Type B pancreatic cell (in vitro differentiated cells): Measurements from ENCODE around the gene DPH1. TPM values are rescaled to one million over a fixed set of nuclear protein-coding genes. Genes with fewer than 3 reads are reported as not detected.
A peak's percentile ranks its signal among the peaks of the same experiment; 100 is the strongest.
"Not testable (repeated sequence)": the region's sequence is repeated elsewhere in the genome, so short reads cannot be mapped to it uniquely, and the experiment has no call there.

Source experiments
- DNase-seq: peaks from one replicate; pipeline ENCODE4 v3.0.0; 2021; ENCODE audit warnings: mixed read lengths; ENCODE audit not compliant: unreplicated experiment; ENCODE audit errors: extremely low spot score
- H3K27ac Mint-ChIP-seq: 2 replicates; pipeline ENCODE4 v1.8.0; 2021; ENCODE audit warnings: mild to moderate bottlenecking, mixed read lengths
- H3K27me3 Mint-ChIP-seq: 2 replicates; pipeline ENCODE4 v1.8.0; 2021; ENCODE audit warnings: mixed read lengths
- H3K36me3 Mint-ChIP-seq: 2 replicates; pipeline ENCODE4 v1.8.0; 2021; ENCODE audit warnings: mixed read lengths
- H3K4me1 Mint-ChIP-seq: one replicate; pipeline ENCODE4 v1.8.0; 2021; ENCODE audit warnings: mixed read lengths; ENCODE audit not compliant: unreplicated experiment
- H3K4me3 Mint-ChIP-seq: 2 replicates; pipeline ENCODE4 v1.8.0; 2021; ENCODE audit warnings: mild to moderate bottlenecking, mixed read lengths
- H3K9me3 Mint-ChIP-seq: 2 replicates; pipeline ENCODE4 v1.8.0; 2021; ENCODE audit warnings: mixed read lengths
- CTCF ChIP-seq: fragments of 200-600 bp; sonication (generic); conservative IDR thresholded peaks from 2 replicates; pipeline ENCODE4 v1.5.0; 2021; ENCODE audit warnings: antibody characterized with exemption, mild to moderate bottlenecking
- long read RNA-seq: library from polyadenylated mRNA; unstranded; transcript quantifications from one replicate; pipeline ENCODE4 v2.0.0, GENCODE V29; 2020
- total RNA-seq: library from RNA; stranded (reverse); gene quantifications from 2 replicates; pipeline ENCODE4 v1.2.1, GENCODE V29; 2021; ENCODE audit warnings: low replicate concordance

The DPH1 gene
- 41.5 and 57.1 TPM in 2 replicates for total RNA-seq
- long read RNA-seq, partial matches to known transcripts: 0 of 6 reads
- long read RNA-seq, other reads (novel, unspliced or antisense): 2 of 6 reads

- TF ChIP-seq CTCF: no peak
- Mint-ChIP-seq H3K9me3 (peaks cover 4% of the 10 kb centered on the region), H3K4me3 (peak within 1 kb of the TSS; percentile 98), H3K27ac (peak within 1 kb of the TSS; percentile 90), H3K4me1 (peaks cover 19% of the 10 kb centered on the region), H3K36me3 (no peaks in the 10 kb centered on the region), H3K27me3 (peaks cover 40% of the 10 kb centered on the region)
- peak; percentile 90 for DNase-seq
Observed at GRCh38 chr17:2029911-2030778, at the start of gene DPH1. DPH1 (plus strand) TSS chr17:2030153; CDS start chr17:2030170, 17 bp downstream.

- H3K27me3 Mint-ChIP-seq: peaks cover 8% of the 10 kb centered on the region
- no peaks in the 10 kb centered on the region for H3K9me3 Mint-ChIP-seq
- TF ChIP-seq CTCF: no peak
- no peak overlapping the region for H3K27ac Mint-ChIP-seq
- peaks cover 7% of the 10 kb centered on the region for H3K4me1 Mint-ChIP-seq
- no peaks in the 10 kb centered on the region for H3K36me3 Mint-ChIP-seq
- H3K4me3 Mint-ChIP-seq: no peak overlapping the region
- DNase-seq: no peak
Observed at GRCh38 chr17:1980665-1981250, 49.2 kb upstream of the DPH1 start.

- not testable (repeated sequence) for H3K36me3 Mint-ChIP-seq, H3K4me1 Mint-ChIP-seq, H3K4me3 Mint-ChIP-seq, H3K9me3 Mint-ChIP-seq, H3K27ac Mint-ChIP-seq, DNase-seq, H3K27me3 Mint-ChIP-seq
Observed at GRCh38 chr17:1982793-1983366, 47.1 kb upstream of the DPH1 start.

- no peaks in the 10 kb centered on the region for H3K4me1 Mint-ChIP-seq
- no peak overlapping the region for H3K27ac Mint-ChIP-seq
- H3K27me3 Mint-ChIP-seq: peaks cover 2% of the 10 kb centered on the region
- TF ChIP-seq CTCF: no peak
- H3K4me3 Mint-ChIP-seq: no peak overlapping the region
- no peak for DNase-seq
- H3K36me3 Mint-ChIP-seq: no peaks in the 10 kb centered on the region
- H3K9me3 Mint-ChIP-seq: no peaks in the 10 kb centered on the region
Observed at GRCh38 chr17:1985093-1985492, 44.9 kb upstream of the DPH1 start.

GRCh38 chr17:1985686-1986085 lies 44.3 kb upstream of the DPH1 start:
- DNase-seq: no peak
- no peak for TF ChIP-seq CTCF
- H3K27ac Mint-ChIP-seq: no peak overlapping the region
- peaks cover under 1% of the 10 kb centered on the region for H3K4me1 Mint-ChIP-seq
- peaks cover 2% of the 10 kb centered on the region for H3K27me3 Mint-ChIP-seq
- H3K4me3 Mint-ChIP-seq: no peak overlapping the region
- no peaks in the 10 kb centered on the region for H3K36me3 Mint-ChIP-seq
- H3K9me3 Mint-ChIP-seq: no peaks in the 10 kb centered on the region
